ENCODE data around the gene ACOT8. TPM values are rescaled to one million over a fixed set of nuclear protein-coding genes. Genes with fewer than 3 reads are reported as not detected.

Gene ACOT8
- total and polyA plus RNA-seq, 2 donors (not counting 3 experiments of a cell fraction or from before 2014, with no cell fraction given): 15.5 to 50.9 TPM

GRCh38 chr20:45860560-45861220, 3.5 kb upstream of the ACOT8 start:
- no peaks in the 10 kb centered on the region for H3K27me3 ChIP-seq (ENCODE audit: control insufficient read depth in 2 of 2, insufficient read depth in 2 of 2, low read length in 2 of 2)
- no peaks in the 10 kb centered on the region for H3K9me3 ChIP-seq (replicated peaks; ENCODE audit: control insufficient read depth, insufficient read depth, low read length)
- TF ChIP-seq JUN (IDR thresholded peaks at IDR 0.05; ENCODE audit: borderline replicate concordance, insufficient read depth, insufficient read length, low read depth): no peak
- no peak for TF ChIP-seq MYC (IDR thresholded peaks at IDR 0.05; ENCODE audit: low read depth, low read length)
- TF ChIP-seq POLR2AphosphoS5 (IDR thresholded peaks at IDR 0.05; ENCODE audit: insufficient read depth, low read depth, low read length): no peak
- TF ChIP-seq FOS (IDR thresholded peaks at IDR 0.05; ENCODE audit: borderline replicate concordance, insufficient read depth, low read length): no peak
- H3K9ac ChIP-seq (replicated peaks; ENCODE audit: extremely low read depth, insufficient read depth, low read length): no peak overlapping the region
- no peak for FAIRE-seq
- intact Hi-C loops (cut with micrococcal nuclease) (no loop called here), dilution Hi-C loops (cut with MboI; ENCODE audit: extremely low pct_ligation_motif_present, low sequenced_read_pairs) (no loop called here)
- no peak overlapping the region for H3K4me2 ChIP-seq (ENCODE audit: insufficient read depth, low read length)
- H2AFZ ChIP-seq (ENCODE audit: low read depth, low read length): no peak overlapping the region
- peak; percentile 38 for DNase-seq (ENCODE audit: low read depth, low spot score)
- H3K36me3 ChIP-seq (ENCODE audit: control insufficient read depth in 2 of 2, extremely low read depth in 1 of 2, insufficient read depth in 2 of 2, low read length in 2 of 2): no peaks in the 10 kb centered on the region
- no peak overlapping the region for H3K27ac ChIP-seq (ENCODE audit: insufficient read depth, low read depth, low read length)
- H3K9me1 ChIP-seq (replicated peaks; ENCODE audit: control insufficient read depth, extremely low read depth, insufficient read depth, low read length): no peaks in the 10 kb centered on the region
- H4K20me1 ChIP-seq (replicated peaks; ENCODE audit: control insufficient read depth, extremely low read depth, insufficient read depth, low read length): no peaks in the 10 kb centered on the region
- CTCF ChIA-PET: interaction anchor here (1.0 to 1.4 kb wide), 2 partner anchors 62 to 74 kb away, joined by 3 to 4 read pairs; partner anchors contain the start of gene PCIF1
- POLR2A ChIA-PET: no interaction called here
- BruUV-seq (replicated peaks): no TSS peak
- H3K4me1 ChIP-seq (ENCODE audit: control insufficient read depth, extremely low read depth, insufficient read depth, low read length): peaks cover 12% of the 10 kb centered on the region
- no peak overlapping the region for H3K4me3 ChIP-seq (replicated peaks in 1 of 3; ENCODE audit: insufficient read depth in 1 of 3, low read depth in 1 of 3, low read length in 3 of 3)
- peaks cover 6% of the 10 kb centered on the region for H3K79me2 ChIP-seq (ENCODE audit: control insufficient read depth, insufficient read depth, low read length)

- no peak overlapping the region for H3K27ac ChIP-seq (ENCODE audit: insufficient read depth, low read depth, low read length)
- intact Hi-C loops (cut with micrococcal nuclease): no loop called here
- POLR2A ChIA-PET: interaction anchor here (0.7 kb wide), 1 partner anchor 74 kb away, joined by 9 read pairs; no protein-coding TSS in a partner anchor
- no peak overlapping the region for H2AFZ ChIP-seq (ENCODE audit: low read depth, low read length)
- H3K79me2 ChIP-seq (ENCODE audit: control insufficient read depth, insufficient read depth, low read length): peaks cover 9% of the 10 kb centered on the region
- no peak overlapping the region for H3K4me3 ChIP-seq (replicated peaks in 1 of 3; ENCODE audit: insufficient read depth in 1 of 3, low read depth in 1 of 3, low read length in 3 of 3)
- TF ChIP-seq JUN (IDR thresholded peaks at IDR 0.05; ENCODE audit: borderline replicate concordance, insufficient read depth, insufficient read length, low read depth) (no peak), CTCF (IDR thresholded peaks at IDR 0.05; ENCODE audit: extremely low read depth in 1 of 2, insufficient read depth in 1 of 2, low read depth in 1 of 2, low read length in 2 of 2) (no peak), POLR2AphosphoS5 (IDR thresholded peaks at IDR 0.05; ENCODE audit: insufficient read depth, low read depth, low read length) (no peak), EZH2 (IDR thresholded peaks at IDR 0.05; ENCODE audit: borderline replicate concordance, low read depth, low read length, severe bottlenecking) (no peak), FOS (IDR thresholded peaks at IDR 0.05; ENCODE audit: borderline replicate concordance, insufficient read depth, low read length) (no peak), MAX (IDR thresholded peaks at IDR 0.05; ENCODE audit: insufficient read depth, insufficient read length) (no peak), MYC (IDR thresholded peaks at IDR 0.05; ENCODE audit: low read depth, low read length) (no peak), POLR2A (IDR thresholded peaks at IDR 0.05; ENCODE audit: low read depth, low read length) (no peak), GATA2 (IDR thresholded peaks at IDR 0.05; ENCODE audit: insufficient read depth, insufficient read length, low read depth, low read length) (no peak)
- H3K9ac ChIP-seq (replicated peaks; ENCODE audit: extremely low read depth, insufficient read depth, low read length): no peak overlapping the region
- CTCF ChIA-PET: no interaction called here
- dilution Hi-C loops (cut with MboI; ENCODE audit: extremely low pct_ligation_motif_present, low sequenced_read_pairs): no loop called here
- H3K4me1 ChIP-seq (ENCODE audit: control insufficient read depth, extremely low read depth, insufficient read depth, low read length): peaks cover 12% of the 10 kb centered on the region
- H3K9me3 ChIP-seq (replicated peaks; ENCODE audit: control insufficient read depth, insufficient read depth, low read length): no peaks in the 10 kb centered on the region
- no peaks in the 10 kb centered on the region for H3K27me3 ChIP-seq (ENCODE audit: control insufficient read depth in 2 of 2, insufficient read depth in 2 of 2, low read length in 2 of 2)
- no peaks in the 10 kb centered on the region for H3K36me3 ChIP-seq (ENCODE audit: control insufficient read depth in 2 of 2, extremely low read depth in 1 of 2, insufficient read depth in 2 of 2, low read length in 2 of 2)
- no peak for DNase-seq (ENCODE audit: low read depth, low spot score)
- H3K9me1 ChIP-seq (replicated peaks; ENCODE audit: control insufficient read depth, extremely low read depth, insufficient read depth, low read length): no peaks in the 10 kb centered on the region
- H3K4me2 ChIP-seq (ENCODE audit: insufficient read depth, low read length): no peak overlapping the region
- no peaks in the 10 kb centered on the region for H4K20me1 ChIP-seq (replicated peaks; ENCODE audit: control insufficient read depth, extremely low read depth, insufficient read depth, low read length)
- no TSS peak for BruUV-seq (replicated peaks)
- FAIRE-seq: no peak
Measured at GRCh38 chr20:45859916-45860315, 2.7 kb upstream of the ACOT8 start.
